H9 (cell line): ENCODE results near the gene FHOD3. TPM values are rescaled to one million over a fixed set of nuclear protein-coding genes. Genes with fewer than 3 reads are reported as not detected.

Experiments
- DNase-seq: peaks from one replicate; pipeline ENCODE4 v3.0.0-alpha.2; 2017
- H2AFZ ChIP-seq: one replicate; pipeline ENCODE4 v1.6.1; 2013; ENCODE audit warnings: mild to moderate bottlenecking, low read length, control low read depth, moderate library complexity
- H2AK5ac ChIP-seq: 2 replicates; pipeline ENCODE4 v1.6.1; 2013; ENCODE audit warnings: low read length, control low read depth, mixed read lengths; ENCODE audit not compliant: insufficient read length
- H2BK120ac ChIP-seq: one replicate; pipeline ENCODE4 v1.6.1; 2013; ENCODE audit warnings: low read depth, mild to moderate bottlenecking, low read length, control low read depth, inconsistent platforms; ENCODE audit not compliant: poor library complexity, severe bottlenecking
- H2BK12ac ChIP-seq: 2 replicates; pipeline ENCODE4 v1.6.1; 2013; ENCODE audit warnings: low read length, control low read depth, mixed read lengths, low read depth; ENCODE audit not compliant: insufficient read length
- H2BK15ac ChIP-seq: 2 replicates; pipeline ENCODE4 v1.6.1; 2013; ENCODE audit warnings: low read depth, low read length, control low read depth
- H2BK20ac ChIP-seq: one replicate; pipeline ENCODE4 v1.6.1; 2013; ENCODE audit warnings: low read depth, mild to moderate bottlenecking, low read length, control low read depth, inconsistent platforms; ENCODE audit not compliant: poor library complexity, severe bottlenecking
- H2BK5ac ChIP-seq: 2 replicates; pipeline ENCODE4 v1.6.1; 2013; ENCODE audit warnings: low read length, control low read depth, mixed read lengths; ENCODE audit not compliant: insufficient read length
- H3K14ac ChIP-seq: 2 replicates; pipeline ENCODE4 v1.6.1; 2013; ENCODE audit warnings: low read length, control low read depth; ENCODE audit not compliant: insufficient read depth
- H3K18ac ChIP-seq: 2 replicates; pipeline ENCODE4 v1.6.1; 2013; ENCODE audit warnings: low read depth, mild to moderate bottlenecking, mixed read lengths, low read length, control low read depth; ENCODE audit not compliant: insufficient read length
- H3K23ac ChIP-seq: 2 replicates; pipeline ENCODE4 v1.6.1; 2013; ENCODE audit warnings: low read length, control low read depth, mixed read lengths, low read depth; ENCODE audit not compliant: insufficient read length
- H3K23me2 ChIP-seq: 2 replicates; pipeline ENCODE4 v1.6.1; 2013; ENCODE audit warnings: low read depth, mild to moderate bottlenecking, mixed read lengths, low read length, control low read depth; ENCODE audit not compliant: insufficient read length, poor library complexity, severe bottlenecking
- H3K27ac ChIP-seq: 2 replicates; pipeline ENCODE4 v1.5.1; 2013; ENCODE audit warnings: low read length, control low read depth, mixed read lengths, low read depth; ENCODE audit not compliant: insufficient read length
- H3K27me3 ChIP-seq: 2 replicates; pipeline ENCODE4 v1.6.1; 2013; ENCODE audit warnings: low read length, control low read depth, inconsistent platforms; ENCODE audit not compliant: insufficient read depth
- H3K4ac ChIP-seq: 2 replicates; pipeline ENCODE4 v1.6.1; 2013; ENCODE audit warnings: low read depth, mild to moderate bottlenecking, control low read depth, inconsistent platforms, low read length, moderate library complexity
- H3K4me1 ChIP-seq: 2 replicates; pipeline ENCODE4 v1.6.1; 2013; ENCODE audit warnings: low read length, control low read depth, inconsistent platforms; ENCODE audit not compliant: insufficient read depth
- H3K4me2 ChIP-seq: 2 replicates; pipeline ENCODE4 v1.6.1; 2013; ENCODE audit warnings: low read length, control low read depth, mixed read lengths; ENCODE audit not compliant: insufficient read length, insufficient read depth
- H3K56ac ChIP-seq: 2 replicates; pipeline ENCODE4 v1.6.1; 2013; ENCODE audit warnings: low read depth, mild to moderate bottlenecking, mixed read lengths, low read length, control low read depth; ENCODE audit not compliant: insufficient read length
- H3K79me1 ChIP-seq: 2 replicates; pipeline ENCODE4 v1.6.1; 2013; ENCODE audit warnings: low read depth, mild to moderate bottlenecking, moderate library complexity, low read length, control low read depth, inconsistent platforms; ENCODE audit not compliant: insufficient read depth, poor library complexity, severe bottlenecking
- H3K79me2 ChIP-seq: 2 replicates; pipeline ENCODE4 v1.6.1; 2013; ENCODE audit warnings: low read length, control low read depth, inconsistent platforms; ENCODE audit not compliant: insufficient read depth
- H3K9ac ChIP-seq: 2 replicates; pipeline ENCODE4 v1.6.1; 2013; ENCODE audit warnings: low read length, control low read depth, mixed read lengths; ENCODE audit not compliant: insufficient read length; ENCODE audit errors: extremely low read depth
- H3K9me3 ChIP-seq: one replicate; pipeline ENCODE4 v1.6.1; 2013; ENCODE audit warnings: low read depth, low read length, inconsistent platforms; ENCODE audit not compliant: control insufficient read depth
- H3T11ph ChIP-seq: one replicate; pipeline ENCODE4 v1.6.1; 2013; ENCODE audit warnings: mild to moderate bottlenecking, low read length, control low read depth, inconsistent platforms
- H4K20me1 ChIP-seq: one replicate; pipeline ENCODE4 v1.6.1; 2013; ENCODE audit not compliant: control insufficient read depth, insufficient read length, insufficient read depth
- H4K5ac ChIP-seq: 2 replicates; pipeline ENCODE4 v1.6.1; 2013; ENCODE audit warnings: low read depth, mild to moderate bottlenecking, mixed read lengths, low read length, control low read depth; ENCODE audit not compliant: insufficient read length
- H4K8ac ChIP-seq: replicated peaks from 2 replicates; pipeline ENCODE4 v1.6.1; 2013; ENCODE audit warnings: low read length, control low read depth, mixed read lengths, low read depth; ENCODE audit not compliant: insufficient read length
- H4K91ac ChIP-seq: 2 replicates; pipeline ENCODE4 v1.6.1; 2013; ENCODE audit warnings: low read depth, mild to moderate bottlenecking, moderate library complexity, mixed read lengths, low read length, control low read depth; ENCODE audit not compliant: insufficient read length
- H3K27ac Mint-ChIP-seq, 3 experiments: 2 replicates in 2 of 3; 3 replicates in 1 of 3; pipeline ENCODE4 v1.8.0; 2020 to 2021; ENCODE audit warnings: mixed read lengths in 3 of 3, mild to moderate bottlenecking in 1 of 3, moderate library complexity in 1 of 3
- H3K27me3 Mint-ChIP-seq: 2 replicates; pipeline ENCODE4 v1.8.0; 2021; ENCODE audit warnings: low read depth, mild to moderate bottlenecking, moderate library complexity, mixed read lengths
- H3K36me3 Mint-ChIP-seq, 3 experiments: 2 replicates in 2 of 3; 3 replicates in 1 of 3; pipeline ENCODE4 v1.8.0; 2020 to 2021; ENCODE audit warnings: low read depth in 3 of 3, mixed read lengths in 3 of 3; ENCODE audit not compliant: insufficient read depth in 1 of 3
- H3K4me1 Mint-ChIP-seq, 2 experiments: 2 replicates each; pipeline ENCODE4 v1.8.0; 2020; ENCODE audit warnings: mixed read lengths in 2 of 2
- H3K4me3 Mint-ChIP-seq, 2 experiments: 2 replicates in 1 of 2; 3 replicates in 1 of 2; pipeline ENCODE4 v1.8.0; 2020 to 2021; ENCODE audit warnings: mild to moderate bottlenecking in 2 of 2, mixed read lengths in 2 of 2, moderate library complexity in 1 of 2
- H3K9me3 Mint-ChIP-seq, 2 experiments: 2 replicates in 1 of 2; 3 replicates in 1 of 2; pipeline ENCODE4 v1.8.0; 2020; ENCODE audit warnings: mild to moderate bottlenecking in 2 of 2, mixed read lengths in 2 of 2, moderate library complexity in 1 of 2
- CTCF ChIP-seq: fragments of 200-600 bp; sonication (generic); conservative IDR thresholded peaks from 3 replicates; pipeline ENCODE4 v1.8.0; 2021; ENCODE audit warnings: antibody characterized with exemption, mild to moderate bottlenecking
- WGBS: extraction: QIAGEN DNeasy Blood & Tissue Kit; methylation state at CpG from one replicate; pipeline ENCODE4 v1.1.7; 2013; ENCODE audit warnings: missing lambda C conversion rate, low lambda C conversion rate, mixed read lengths; ENCODE audit not compliant: insufficient read length; ENCODE audit errors: extremely low coverage; 5-methylcytosine and 5-hydroxymethylcytosine counted together
- total RNA-seq: library from RNA; stranded (reverse); gene quantifications from 2 replicates; pipeline ENCODE4 v1.2.1, GENCODE V29; 2021

Gene FHOD3
- total RNA-seq, 1 experiment from 2014 or later, result 8.0 TPM

GRCh38 chr18:36305375-36305774, 7.9 kb downstream of the FHOD3 start:
- no peak overlapping the region for H4K5ac ChIP-seq
- no peak overlapping the region for H2BK12ac ChIP-seq
- no peak overlapping the region for H2AFZ ChIP-seq
- H3K4me3 Mint-ChIP-seq, result no peak overlapping the region
- no peaks in the 10 kb centered on the region for H3K9me3 Mint-ChIP-seq
- H3K4me1 Mint-ChIP-seq, result peaks cover 16 to 35% of the 10 kb centered on the region in 2 experiments
- H2BK15ac ChIP-seq, result no peak overlapping the region
- no peak overlapping the region for H2BK120ac ChIP-seq
- H3K4me2 ChIP-seq, result no peak overlapping the region
- no peak overlapping the region for H4K91ac ChIP-seq
- no peak overlapping the region for H3K9ac ChIP-seq
- H2AK5ac ChIP-seq, result no peak overlapping the region
- no CpG with 5 or more reads among the region's 2 CpGs for WGBS
- H3K14ac ChIP-seq, result no peak overlapping the region
- H3K79me2 ChIP-seq, result no peaks in the 10 kb centered on the region
- no peak overlapping the region for H2BK5ac ChIP-seq
- no peak for TF ChIP-seq CTCF
- no peaks in the 10 kb centered on the region for H3K79me1 ChIP-seq
- DNase-seq, result no peak
- H3K36me3 Mint-ChIP-seq, result no peaks in the 10 kb centered on the region; a peak in 1 of 7 replicates
- H4K20me1 ChIP-seq, result no peaks in the 10 kb centered on the region
- H3K9me3 ChIP-seq, result no peaks in the 10 kb centered on the region
- no peak overlapping the region for H3K56ac ChIP-seq
- no peak overlapping the region for H3T11ph ChIP-seq
- no peak overlapping the region for H3K27ac ChIP-seq
- H3K4me1 ChIP-seq, result no peaks in the 10 kb centered on the region; the same call in 1 of the 2 replicates
- H3K23me2 ChIP-seq, result no peaks in the 10 kb centered on the region
- H3K27ac Mint-ChIP-seq, result no peak overlapping the region
- H4K8ac ChIP-seq, result no peak overlapping the region
- H3K27me3 Mint-ChIP-seq, result peaks cover 29% of the 10 kb centered on the region
- no peak overlapping the region for H2BK20ac ChIP-seq
- H3K23ac ChIP-seq, result no peak overlapping the region
- H3K27me3 ChIP-seq, result no peaks in the 10 kb centered on the region
- no peak overlapping the region for H3K18ac ChIP-seq
- no peak overlapping the region for H3K4ac ChIP-seq
